ENCODE data around the gene DNAH2.

DNA sequence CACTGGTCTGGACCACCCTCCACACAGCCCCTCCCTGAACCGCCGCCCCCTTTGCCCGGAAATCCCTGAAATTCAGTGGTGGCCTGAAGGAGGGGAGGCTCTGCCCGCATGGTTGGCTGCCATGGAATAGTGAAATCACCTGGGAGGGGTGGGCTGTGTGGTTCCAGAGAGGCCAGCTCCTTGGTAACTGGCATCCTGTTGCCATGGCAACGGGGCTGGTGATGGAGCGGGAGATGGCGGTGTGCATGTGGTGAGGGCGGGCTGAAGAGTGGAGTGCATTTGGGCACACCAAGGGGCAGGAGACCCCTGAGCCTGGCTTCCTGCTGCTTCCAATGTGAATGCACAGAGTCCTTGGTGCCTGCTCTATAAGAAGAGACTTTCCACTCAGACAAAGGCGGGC lies 10.1 kb upstream of the DNAH2 start:
- no peak for TF ChIP-seq CTCF (IDR thresholded peaks at IDR 0.05)
- TF ChIP-seq POLR2A (IDR thresholded peaks at IDR 0.05), result no peak
- no peak for TF ChIP-seq EP300 (IDR thresholded peaks at IDR 0.05)
